K562 (cell line): ENCODE measurements around the gene HBP1. TPM values are rescaled to one million over a fixed set of nuclear protein-coding genes. Genes with fewer than 3 reads are reported as not detected.

ENCODE experiments used
- ATAC-seq: fragments of 200-7000 bp; cut with Tn5 transposase; 3 replicates; pipeline ENCODE4 v1.9.1; 2020; ENCODE audit warnings: moderate library complexity
- BruUV-seq: library from RNA; stranded (reverse); fragments of 400-500 nt; replicated peaks from 2 replicates; lab custom pipeline; 2021; lab: Mats Ljungman, UMichigan
- CTCF ChIA-PET: fragments of 300-600 bp; formaldehyde crosslinking; extraction: SDS; loops from one replicate; lab custom pipeline; 2021; ENCODE audit warnings: low intra/inter-chr PET ratio; lab: Yijun Ruan, JAX
- POLR2A ChIA-PET: fragments of 300-600, 350-650 bp; sonication (Branson Sonifier 250); formaldehyde crosslinking; extraction: SDS; loops from one replicate; lab custom pipeline; 2021; ENCODE audit warnings: antibody characterized with exemption, inconsistent platforms; lab: Yijun Ruan, JAX
- DNase-seq, 4 experiments: peaks; one replicate each; pipeline versions ENCODE4 v3.0.0 to v3.0.0-alpha.2; 2011 to 2018; ENCODE audit warnings: low spot score in 3 of 4, mixed read lengths in 3 of 4; ENCODE audit errors: extremely low read depth in 1 of 4
- FAIRE-seq: peaks from 2 replicates; lab custom pipeline; 2011; peaks lifted over from hg19 to GRCh38; lab: Jason Lieb, UNC
- H2AFZ ChIP-seq: 2 replicates; pipeline ENCODE4 v1.6.0; 2011; ENCODE audit warnings: low read depth, low read length, control low read depth, inconsistent platforms
- H3K27ac ChIP-seq: fragments of 200-600 bp; 3 replicates; pipeline ENCODE4 v1.8.0; 2011; ENCODE audit warnings: low read depth, mild to moderate bottlenecking, control low read depth, inconsistent platforms, low read length, moderate library complexity, mixed read lengths; ENCODE audit errors: extremely low read depth
- H3K27me3 ChIP-seq, 2 experiments: fragments of 300-600 bp in 1 of 2; 2 replicates in 1 of 2; 3 replicates in 1 of 2; pipeline versions ENCODE4 v1.6.0 to v1.8.0; 2011; ENCODE audit warnings: inconsistent platforms in 2 of 2, low read length in 2 of 2, mild to moderate bottlenecking in 1 of 2, mixed read lengths in 1 of 2, moderate library complexity in 1 of 2; ENCODE audit not compliant: control insufficient read depth in 2 of 2, insufficient read depth in 2 of 2
- H3K36me3 ChIP-seq: fragments of 300-600 bp; 3 replicates; pipeline ENCODE4 v1.8.0; 2011; ENCODE audit warnings: mild to moderate bottlenecking, low read length, inconsistent platforms; ENCODE audit not compliant: control insufficient read depth, insufficient read depth
- H3K4me1 ChIP-seq, 2 experiments: fragments of 200-600 bp in 1 of 2; replicated peaks in 1 of 2; 2 replicates in 1 of 2; 3 replicates in 1 of 2; pipeline versions ENCODE4 v1.5.1 to v1.8.0; 2011; ENCODE audit warnings: inconsistent platforms in 2 of 2, low read length in 2 of 2, mild to moderate bottlenecking in 1 of 2, mixed read lengths in 1 of 2, moderate library complexity in 1 of 2; ENCODE audit not compliant: control insufficient read depth in 2 of 2, insufficient read depth in 2 of 2
- H3K4me2 ChIP-seq: 2 replicates; pipeline ENCODE4 v1.6.1; 2011; ENCODE audit warnings: low read length, control low read depth, inconsistent platforms, mixed read lengths; ENCODE audit not compliant: insufficient read depth
- H3K4me3 ChIP-seq: fragments of 200-600 bp; sonication (generic), shearing (Covaris generic); 2 replicates; pipeline ENCODE4 v1.5.1; 2016; ENCODE audit warnings: control low read depth, inconsistent platforms
- H3K79me2 ChIP-seq: fragments of 200-600 bp; 3 replicates; pipeline ENCODE4 v1.8.0; 2011; ENCODE audit warnings: low read length, inconsistent platforms; ENCODE audit not compliant: control insufficient read depth, insufficient read depth
- H3K9ac ChIP-seq, 2 experiments: 2 replicates each; pipeline versions ENCODE4 v1.6.0 to v1.6.1; 2011; ENCODE audit warnings: low read depth in 2 of 2, low read length in 2 of 2, control low read depth in 1 of 2, inconsistent platforms in 1 of 2, mild to moderate bottlenecking in 1 of 2, mixed read lengths in 1 of 2; ENCODE audit not compliant: insufficient read depth in 1 of 2
- H3K9me1 ChIP-seq: one replicate; pipeline ENCODE4 v1.6.0; 2011; ENCODE audit warnings: inconsistent platforms, mild to moderate bottlenecking, low read length, moderate library complexity; ENCODE audit not compliant: control insufficient read depth, insufficient read depth
- H3K9me3 ChIP-seq: replicated peaks from 2 replicates; pipeline ENCODE4 v1.5.1; 2011; ENCODE audit warnings: low read depth, low read length, inconsistent platforms; ENCODE audit not compliant: control insufficient read depth, insufficient read depth
- H4K20me1 ChIP-seq: replicated peaks from 2 replicates; pipeline ENCODE4 v1.6.1; 2011; ENCODE audit warnings: low read length, inconsistent platforms, mixed read lengths; ENCODE audit not compliant: control insufficient read depth, insufficient read depth
- CEBPG ChIP-seq, 3 experiments: fragments of 200-800 bp in 1 of 3; sonication (Bioruptor generic) in 1 of 3; sonication (generic) in 1 of 3; formaldehyde crosslinking in 1 of 3; IDR thresholded peaks in 2 of 3; conservative IDR thresholded peaks in 1 of 3; 2 replicates each; pipeline versions ENCODE4 v1.6.1 to v1.8.0; 2016 to 2022; ENCODE audit warnings: missing compliant biosample characterization in 2 of 3, missing genetic modification characterization in 2 of 3, mild to moderate bottlenecking in 1 of 3, missing genetic modification reagents in 1 of 3
- ETV1 ChIP-seq: fragments of 450-650 bp; conservative IDR thresholded peaks from 2 replicates; pipeline ENCODE4 v1.6.1; 2016; ENCODE audit warnings: missing genetic modification characterization, control low read depth, low read depth, missing compliant biosample characterization
- FOS ChIP-seq: IDR thresholded peaks from 3 replicates; pipeline ENCODE4 v1.6.1; 2011; ENCODE audit not compliant: insufficient read length; ENCODE audit errors: extremely low read depth
- KLF6 ChIP-seq: fragments of 250-450 bp; sonication (Bioruptor Pico); IDR thresholded peaks from 2 replicates; pipeline ENCODE4 v1.4.0; 2020; ENCODE audit warnings: mild to moderate bottlenecking, moderate library complexity, borderline replicate concordance
- OTX1 ChIP-seq: fragments of 450-650 bp; formaldehyde crosslinking; IDR thresholded peaks from 2 replicates; pipeline ENCODE4 v1.4.0; 2022; ENCODE audit warnings: mild to moderate bottlenecking
- POLR2A ChIP-seq: fragments of 450-650 bp; conservative IDR thresholded peaks from 2 replicates; pipeline ENCODE4 v1.6.1; 2016
- SUPT5H ChIP-seq: fragments of 450-650 bp; IDR thresholded peaks from 2 replicates; pipeline ENCODE4 v1.6.1; 2016
- ZNF780A ChIP-seq: fragments of 250-450 bp; sonication (Bioruptor Pico); IDR thresholded peaks from 2 replicates; pipeline ENCODE4 v1.5.0; 2021; ENCODE audit warnings: mild to moderate bottlenecking
- WGBS: fragments of 100-300 bp; shearing (Covaris generic); methylation state at CpG from one replicate; pipeline ENCODE4 v1.1.6; 2016; ENCODE audit warnings: low coverage, mixed read lengths; ENCODE audit not compliant: insufficient coverage; ENCODE audit errors: missing lambda C conversion rate; 5-methylcytosine and 5-hydroxymethylcytosine counted together
- in situ Hi-C: fragments of 300-500 bp; cut with MboI; formaldehyde crosslinking; loops from 4 replicates; pipeline ENCODE4 v1.15.0; 2018; ENCODE audit warnings: inconsistent platforms, mixed read lengths
- intact Hi-C: fragments of 100-400 bp; cut with micrococcal nuclease; formaldehyde crosslinking; loops from 2 replicates; pipeline ENCODE4 v1.14.2; 2022
- polyA plus RNA-seq, 8 experiments: library from polyadenylated mRNA; depleted of rRNA in 4 of 8; stranded (reverse) in 5 of 8; unstranded in 3 of 8; fragments of >200 nt; fragmentation: Nextera tagmentation in 2 of 8; fragmentation: Illumina TruSeq in 1 of 8; extraction: Ambion mirVana in 2 of 8; extraction: Trizol in 1 of 8; gene quantifications; 2 replicates each; pipeline versions ENCODE4 v1.2.1 to v1.2.3, GENCODE V29; 2011 to 2014; ENCODE audit warnings: inconsistent platforms in 1 of 8, missing spikeins in 1 of 8
- total RNA-seq, 7 experiments: library from RNA; depleted of rRNA in 6 of 7; stranded (reverse); fragments of >200 nt in 6 of 7; fragmentation: Illumina TruSeq in 2 of 7; extraction: Trizol in 2 of 7; gene quantifications; 2 replicates each; pipeline versions ENCODE4 v1.2.1 to v1.2.3, GENCODE V29; 2011 to 2021; ENCODE audit warnings: low replicate concordance in 1 of 7
- TF ChIP-seq, protein P1 (sequence below): sonication (generic); formaldehyde crosslinking; IDR thresholded peaks from 2 replicates; pipeline ENCODE4 v1.8.0; 2023; ENCODE audit warnings: mild to moderate bottlenecking, missing genetic modification reagents

HBP1 gene
- total and polyA plus RNA-seq, 9 of the 15 experiments (the other 6 are each of a cell fraction or from before 2014, with no cell fraction given), result 18.7 to 59.9 (median 27.0) TPM

GRCh38 chr7:107187774-107188173 is 19.0 kb downstream of the HBP1 start:
- Histone ChIP-seq H3K27me3 (no peaks in the 10 kb centered on the region), H4K20me1 (no peaks in the 10 kb centered on the region), H3K36me3 (peaks cover 73% of the 10 kb centered on the region), H3K9me1 (no peaks in the 10 kb centered on the region), H3K4me1 (no peaks in the 10 kb centered on the region), H3K4me3 (no peak overlapping the region), H2AFZ (no peak overlapping the region), H3K9ac (no peak overlapping the region), H3K4me2 (no peak overlapping the region), H3K9me3 (no peaks in the 10 kb centered on the region), H3K27ac (no peak overlapping the region), H3K79me2 (no peaks in the 10 kb centered on the region)
- FAIRE-seq (no peak), ATAC-seq (no peak), DNase-seq (no peak)
- TF ChIP-seq ETV1 (no peak), SUPT5H (0 out of 2 replicates have a peak, but pooled peaks have one; percentile 15), KLF6 (CRISPR knock-in tag) (no peak), ZNF780A (CRISPR knock-in tag) (no peak), CEBPG (CRISPR knock-in tag; IDR thresholded peaks at IDR 0.05) (no peak), CEBPG (tag; conservative IDR thresholded peaks at IDR 0.05 in 1 of 2, IDR thresholded peaks at IDR 0.05 in 1 of 2) (no peak), FOS (no peak), POLR2A (0 out of 2 replicates have a peak, but pooled peaks have one; percentile 23), OTX1 (CRISPR knock-in tag) (no peak)
- TF ChIP-seq, protein P1, sequence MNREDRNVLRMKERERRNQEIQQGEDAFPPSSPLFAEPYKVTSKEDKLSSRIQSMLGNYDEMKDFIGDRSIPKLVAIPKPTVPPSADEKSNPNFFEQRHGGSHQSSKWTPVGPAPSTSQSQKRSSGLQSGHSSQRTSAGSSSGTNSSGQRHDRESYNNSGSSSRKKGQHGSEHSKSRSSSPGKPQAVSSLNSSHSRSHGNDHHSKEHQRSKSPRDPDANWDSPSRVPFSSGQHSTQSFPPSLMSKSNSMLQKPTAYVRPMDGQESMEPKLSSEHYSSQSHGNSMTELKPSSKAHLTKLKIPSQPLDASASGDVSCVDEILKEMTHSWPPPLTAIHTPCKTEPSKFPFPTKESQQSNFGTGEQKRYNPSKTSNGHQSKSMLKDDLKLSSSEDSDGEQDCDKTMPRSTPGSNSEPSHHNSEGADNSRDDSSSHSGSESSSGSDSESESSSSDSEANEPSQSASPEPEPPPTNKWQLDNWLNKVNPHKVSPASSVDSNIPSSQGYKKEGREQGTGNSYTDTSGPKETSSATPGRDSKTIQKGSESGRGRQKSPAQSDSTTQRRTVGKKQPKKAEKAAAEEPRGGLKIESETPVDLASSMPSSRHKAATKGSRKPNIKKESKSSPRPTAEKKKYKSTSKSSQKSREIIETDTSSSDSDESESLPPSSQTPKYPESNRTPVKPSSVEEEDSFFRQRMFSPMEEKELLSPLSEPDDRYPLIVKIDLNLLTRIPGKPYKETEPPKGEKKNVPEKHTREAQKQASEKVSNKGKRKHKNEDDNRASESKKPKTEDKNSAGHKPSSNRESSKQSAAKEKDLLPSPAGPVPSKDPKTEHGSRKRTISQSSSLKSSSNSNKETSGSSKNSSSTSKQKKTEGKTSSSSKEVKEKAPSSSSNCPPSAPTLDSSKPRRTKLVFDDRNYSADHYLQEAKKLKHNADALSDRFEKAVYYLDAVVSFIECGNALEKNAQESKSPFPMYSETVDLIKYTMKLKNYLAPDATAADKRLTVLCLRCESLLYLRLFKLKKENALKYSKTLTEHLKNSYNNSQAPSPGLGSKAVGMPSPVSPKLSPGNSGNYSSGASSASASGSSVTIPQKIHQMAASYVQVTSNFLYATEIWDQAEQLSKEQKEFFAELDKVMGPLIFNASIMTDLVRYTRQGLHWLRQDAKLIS, result no peak
- ChIA-PET CTCF (interaction anchor here (0.9 kb wide), 1 partner anchor 395 kb away, joined by 3 read pairs; no protein-coding TSS in a partner anchor), POLR2A (interaction anchor here (1.2 to 2.8 kb wide), 3 partner anchors 10 to 19 kb away, joined by 3 to 8 read pairs (median 5); partner anchors contain the start of gene HBP1)
- intact Hi-C loops (no loop called here), in situ Hi-C loops (loop anchor here (5.0 kb wide), 1 partner anchor 685 kb away; no protein-coding TSS in a partner anchor)
- WGBS, result 62% methylated on average over 2 of the region's 2 CpGs
- no TSS peak for BruUV-seq
